ENCODE results near the gene ST6GALNAC3. TPM values are rescaled to one million over a fixed set of nuclear protein-coding genes. Genes with fewer than 3 reads are reported as not detected.
"Not testable (repeated sequence)": the region's sequence is repeated elsewhere in the genome, so short reads cannot be mapped to it uniquely, and the experiment has no call there.

The ST6GALNAC3 gene
- total and polyA plus RNA-seq, 2 donors from 2014 or later, result 8.8 to 15.8 TPM

DNA sequence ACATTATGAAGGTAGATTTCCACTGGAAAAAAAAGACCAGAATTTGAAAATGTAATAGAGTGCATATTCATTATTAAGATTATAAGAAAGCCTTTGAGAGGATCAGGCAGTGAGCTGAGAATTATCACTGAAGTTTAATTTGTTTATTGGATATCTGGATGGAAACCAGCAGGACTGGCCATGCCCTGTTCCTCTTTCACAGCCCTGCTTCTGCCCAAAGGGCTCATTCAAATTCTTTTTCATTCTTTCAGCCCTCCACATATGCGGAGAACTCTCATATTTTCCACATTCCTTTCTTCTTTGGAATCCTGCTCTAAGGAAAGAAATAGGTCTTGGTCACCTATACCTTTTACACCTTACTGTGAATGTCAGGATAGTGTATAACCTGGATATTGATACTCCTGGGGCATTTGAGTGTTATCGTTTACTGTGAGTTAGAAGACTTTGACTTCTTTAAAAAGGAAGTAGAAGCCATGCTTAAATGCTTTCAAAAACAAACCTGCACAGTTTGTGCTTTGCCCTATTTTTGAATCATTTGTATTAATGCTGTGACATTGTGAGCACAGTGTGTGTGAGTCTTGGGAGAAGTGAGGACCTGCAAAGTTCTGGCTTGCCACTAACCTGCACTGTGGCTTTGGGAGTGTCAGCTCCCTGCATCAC is 35.5 kb downstream of the ST6GALNAC3 start:
- H3K27me3 ChIP-seq (ENCODE audit: control insufficient read depth, insufficient read depth, low read length), result no peaks in the 10 kb centered on the region
- no peaks in the 10 kb centered on the region for H3K36me3 ChIP-seq (ENCODE audit: control insufficient read depth in 2 of 3, insufficient read depth in 3 of 3, low read length in 3 of 3)
- intact Hi-C loops (cut with DNase I), result no loop called here
- H3K4me3 ChIP-seq (ENCODE audit: low read length in 3 of 3), result no peak overlapping the region
- no peak overlapping the region for H3K9ac ChIP-seq (ENCODE audit: low read length in 3 of 3)
- TF ChIP-seq, protein P1, sequence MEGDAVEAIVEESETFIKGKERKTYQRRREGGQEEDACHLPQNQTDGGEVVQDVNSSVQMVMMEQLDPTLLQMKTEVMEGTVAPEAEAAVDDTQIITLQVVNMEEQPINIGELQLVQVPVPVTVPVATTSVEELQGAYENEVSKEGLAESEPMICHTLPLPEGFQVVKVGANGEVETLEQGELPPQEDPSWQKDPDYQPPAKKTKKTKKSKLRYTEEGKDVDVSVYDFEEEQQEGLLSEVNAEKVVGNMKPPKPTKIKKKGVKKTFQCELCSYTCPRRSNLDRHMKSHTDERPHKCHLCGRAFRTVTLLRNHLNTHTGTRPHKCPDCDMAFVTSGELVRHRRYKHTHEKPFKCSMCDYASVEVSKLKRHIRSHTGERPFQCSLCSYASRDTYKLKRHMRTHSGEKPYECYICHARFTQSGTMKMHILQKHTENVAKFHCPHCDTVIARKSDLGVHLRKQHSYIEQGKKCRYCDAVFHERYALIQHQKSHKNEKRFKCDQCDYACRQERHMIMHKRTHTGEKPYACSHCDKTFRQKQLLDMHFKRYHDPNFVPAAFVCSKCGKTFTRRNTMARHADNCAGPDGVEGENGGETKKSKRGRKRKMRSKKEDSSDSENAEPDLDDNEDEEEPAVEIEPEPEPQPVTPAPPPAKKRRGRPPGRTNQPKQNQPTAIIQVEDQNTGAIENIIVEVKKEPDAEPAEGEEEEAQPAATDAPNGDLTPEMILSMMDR (IDR thresholded peaks at IDR 0.05; ENCODE audit: borderline replicate concordance, extremely low read depth, insufficient read depth), result no peak
- DNase-seq (no peak), FAIRE-seq (no peak)
- H3K4me1 ChIP-seq (ENCODE audit: control insufficient read depth in 2 of 3, insufficient read depth in 2 of 3, low read depth in 1 of 3, low read length in 3 of 3), result no peaks in the 10 kb centered on the region
- H3K9me3 ChIP-seq (ENCODE audit: control insufficient read depth in 2 of 3, insufficient read depth in 1 of 3, low read length in 3 of 3), result no peaks in the 10 kb centered on the region
- H3K27ac ChIP-seq (ENCODE audit: low read depth in 2 of 2, low read length in 2 of 2), result no peak overlapping the region

DNA sequence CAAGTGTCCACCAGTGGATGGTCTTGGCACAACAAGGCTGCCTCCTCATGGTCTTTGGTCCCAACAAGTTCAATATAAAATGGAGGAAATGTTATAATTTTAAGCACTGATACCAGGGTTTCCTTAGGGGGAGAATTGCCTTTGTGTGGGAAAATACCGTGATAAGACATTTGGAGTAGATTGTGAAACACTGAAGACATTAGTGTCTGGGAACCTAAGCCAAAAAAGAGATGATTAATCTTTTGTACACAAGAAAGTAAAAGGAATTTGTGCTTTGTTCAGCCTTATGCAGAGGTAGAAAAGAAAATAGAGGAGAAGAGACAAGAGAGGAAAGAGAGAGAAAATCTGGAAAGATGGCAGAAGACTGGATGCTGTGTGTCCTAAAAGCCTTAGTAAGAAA is 36.1 kb downstream of the ST6GALNAC3 start:
- no peak overlapping the region for H3K4me3 ChIP-seq (ENCODE audit: low read length in 3 of 3)
- FAIRE-seq (no peak), DNase-seq (no peak)
- no peaks in the 10 kb centered on the region for H3K4me1 ChIP-seq (ENCODE audit: control insufficient read depth in 2 of 3, insufficient read depth in 2 of 3, low read depth in 1 of 3, low read length in 3 of 3)
- no peaks in the 10 kb centered on the region for H3K9me3 ChIP-seq (ENCODE audit: control insufficient read depth in 2 of 3, insufficient read depth in 1 of 3, low read length in 3 of 3)
- intact Hi-C loops (cut with DNase I), result no loop called here
- TF ChIP-seq, protein P1 (IDR thresholded peaks at IDR 0.05; ENCODE audit: borderline replicate concordance, extremely low read depth, insufficient read depth), result no peak
- no peaks in the 10 kb centered on the region for H3K36me3 ChIP-seq (ENCODE audit: control insufficient read depth in 2 of 3, insufficient read depth in 3 of 3, low read length in 3 of 3)
- no peaks in the 10 kb centered on the region for H3K27me3 ChIP-seq (ENCODE audit: control insufficient read depth, insufficient read depth, low read length)
- no peak overlapping the region for H3K9ac ChIP-seq (ENCODE audit: low read length in 3 of 3)
- no peak overlapping the region for H3K27ac ChIP-seq (ENCODE audit: low read depth in 2 of 2, low read length in 2 of 2)

DNA sequence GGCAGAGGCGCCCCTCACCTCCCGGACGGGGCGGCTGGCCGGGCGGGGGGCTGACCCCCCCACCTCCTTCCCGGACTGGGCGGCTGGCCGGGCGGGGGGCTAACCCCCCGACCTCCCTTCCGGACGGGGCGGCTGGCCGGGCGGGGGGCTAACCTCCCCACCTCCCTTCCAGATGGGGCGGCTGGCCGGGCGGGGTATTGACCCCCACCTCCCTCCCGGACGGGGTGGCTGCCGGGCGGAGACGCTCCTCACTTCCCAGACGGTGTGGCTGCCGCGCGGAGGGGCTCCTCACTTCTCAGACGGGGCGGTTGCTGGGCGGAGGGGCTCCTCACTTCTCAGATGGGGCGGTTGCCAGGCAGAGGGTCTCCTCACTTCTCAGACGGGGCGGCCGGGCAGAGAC is 37.8 kb downstream of the ST6GALNAC3 start:
- H3K4me1 ChIP-seq (ENCODE audit: control insufficient read depth in 2 of 3, insufficient read depth in 2 of 3, low read depth in 1 of 3, low read length in 3 of 3); H3K9me3 ChIP-seq (ENCODE audit: control insufficient read depth in 2 of 3, insufficient read depth in 1 of 3, low read length in 3 of 3); DNase-seq; H3K27me3 ChIP-seq (ENCODE audit: control insufficient read depth, insufficient read depth, low read length); intact Hi-C loops (cut with DNase I); H3K9ac ChIP-seq (ENCODE audit: low read length in 3 of 3); H3K27ac ChIP-seq (ENCODE audit: low read depth in 2 of 2, low read length in 2 of 2); H3K4me3 ChIP-seq (ENCODE audit: low read length in 3 of 3); FAIRE-seq; H3K36me3 ChIP-seq (ENCODE audit: control insufficient read depth in 2 of 3, insufficient read depth in 3 of 3, low read length in 3 of 3): not testable (repeated sequence)

DNA sequence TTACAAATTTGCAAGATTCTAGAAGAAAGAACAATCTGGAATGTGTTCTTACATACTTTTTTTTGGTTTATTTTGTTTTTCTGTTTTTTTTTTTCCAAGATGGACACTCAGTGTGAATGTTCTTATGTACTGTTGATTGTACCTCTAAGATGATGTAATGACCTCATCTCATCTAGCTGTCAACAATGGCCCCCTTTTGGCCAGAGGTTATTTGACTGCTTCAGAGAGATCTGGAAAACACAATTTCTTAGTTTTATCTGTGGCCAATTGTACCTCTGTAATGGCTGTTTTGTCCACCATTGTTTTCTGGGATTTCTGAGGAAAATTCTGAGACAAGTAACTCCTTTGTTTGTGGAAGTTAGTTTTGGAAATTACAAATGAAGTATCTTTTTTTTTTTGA is 38.9 kb downstream of the ST6GALNAC3 start:
- H3K27ac ChIP-seq (ENCODE audit: low read depth in 2 of 2, low read length in 2 of 2), result no peak overlapping the region
- H3K9me3 ChIP-seq (ENCODE audit: control insufficient read depth in 2 of 3, insufficient read depth in 1 of 3, low read length in 3 of 3), result no peaks in the 10 kb centered on the region
- no peaks in the 10 kb centered on the region for H3K27me3 ChIP-seq (ENCODE audit: control insufficient read depth, insufficient read depth, low read length)
- FAIRE-seq, result no peak
- DNase-seq, result no peak
- TF ChIP-seq, protein P1 (IDR thresholded peaks at IDR 0.05; ENCODE audit: borderline replicate concordance, extremely low read depth, insufficient read depth), result no peak
- no peaks in the 10 kb centered on the region for H3K4me1 ChIP-seq (ENCODE audit: control insufficient read depth in 2 of 3, insufficient read depth in 2 of 3, low read depth in 1 of 3, low read length in 3 of 3)
- H3K36me3 ChIP-seq (ENCODE audit: control insufficient read depth in 2 of 3, insufficient read depth in 3 of 3, low read length in 3 of 3), result no peaks in the 10 kb centered on the region
- no peak overlapping the region for H3K4me3 ChIP-seq (ENCODE audit: low read length in 3 of 3)
- H3K9ac ChIP-seq (ENCODE audit: low read length in 3 of 3), result no peak overlapping the region
- intact Hi-C loops (cut with DNase I), result no loop called here

All from kidney (tissue), 14 donors.